ENCODE measurements around the gene EEF2.

GRCh38 chr19:4018775-4019504, 33.7 kb upstream of the EEF2 start:
- no peak for TF ChIP-seq CTCF (IDR thresholded peaks at IDR 0.05; ENCODE audit: poor library complexity, severe bottlenecking)
- TF ChIP-seq POLR2AphosphoS5 (IDR thresholded peaks at IDR 0.05) = no peak
- no peak for TF ChIP-seq RAD21 (conservative IDR thresholded peaks at IDR 0.05)
- TF ChIP-seq TAF1 (IDR thresholded peaks at IDR 0.05; ENCODE audit: low read depth) = no peak
- no peak for TF ChIP-seq EZH2 (IDR thresholded peaks at IDR 0.05; ENCODE audit: borderline replicate concordance, insufficient read depth, low read length, poor library complexity, severe bottlenecking)
- TF ChIP-seq SMC3 (conservative IDR thresholded peaks at IDR 0.05; ENCODE audit: poor library complexity) = no peak

Measured in neural cell (in vitro differentiated cells).